Measurements from ENCODE around the gene DNAAF5.

Gene DNAAF5

GRCh38 chr7:726084-726853 is at the start of gene DNAAF5:
Gene DNAAF5 (plus strand): TSS chr7:726699. CDS start chr7:726721, 22 bp downstream.
- DNase-seq, result peak; percentile 87

- DNase-seq, result no peak
These were observed 49.5 kb upstream of the DNAAF5 start for GRCh38 chr7:676972-677385.

- DNase-seq, result no peak
These were observed 45.9 kb upstream of the DNAAF5 start for GRCh38 chr7:680411-681127.

- DNase-seq, result no peak
These were observed 44.8 kb upstream of the DNAAF5 start for GRCh38 chr7:681551-682307.

- DNase-seq, result no peak
These were observed 43.7 kb upstream of the DNAAF5 start for GRCh38 chr7:682810-683209.

- DNase-seq, result no peak
These were observed 42.8 kb upstream of the DNAAF5 start for GRCh38 chr7:683526-684205.

GRCh38 chr7:684416-684815 is 42.1 kb upstream of the DNAAF5 start:
- DNase-seq, result no peak

GRCh38 chr7:685540-685939 is 41.0 kb upstream of the DNAAF5 start:
- no peak for DNase-seq

GRCh38 chr7:690478-691360 is 35.8 kb upstream of the DNAAF5 start:
- DNase-seq, result no peak

GRCh38 chr7:691361-692045 is 35.0 kb upstream of the DNAAF5 start:
- peak; percentile 3 for DNase-seq

- DNase-seq, result no peak
These were observed 33.2 kb upstream of the DNAAF5 start for GRCh38 chr7:693280-693679.

GRCh38 chr7:696426-696811 is 30.1 kb upstream of the DNAAF5 start:
- no peak for DNase-seq

GRCh38 chr7:696812-697551 is 29.5 kb upstream of the DNAAF5 start:
- DNase-seq, result no peak

- DNase-seq, result no peak
These were observed 27.7 kb upstream of the DNAAF5 start for GRCh38 chr7:698515-699475.

GRCh38 chr7:699476-700170 is 26.9 kb upstream of the DNAAF5 start:
- no peak for DNase-seq

GRCh38 chr7:701086-701671 is 25.3 kb upstream of the DNAAF5 start:
- DNase-seq, result no peak

- no peak for DNase-seq
These were observed 23.4 kb upstream of the DNAAF5 start for GRCh38 chr7:703049-703448.

GRCh38 chr7:706721-707120 is 19.8 kb upstream of the DNAAF5 start:
- no peak for DNase-seq
